ENCODE results near the gene ITGB4. TPM values are rescaled to one million over a fixed set of nuclear protein-coding genes. Genes with fewer than 3 reads are reported as not detected.

ITGB4 gene
- total RNA-seq, 1 experiment from 2014 or later = 568 TPM

- H3K4me1 ChIP-seq (ENCODE audit: control insufficient read depth in 1 of 2, insufficient read depth in 2 of 2, low read length in 2 of 2) = peaks cover 86 to 100% of the 10 kb centered on the region in 2 experiments
- no peak for DNase-seq (ENCODE audit: low read depth, low spot score)
- no TSS peak for BruUV-seq (replicated peaks)
- H3K9me3 ChIP-seq (ENCODE audit: control insufficient read depth in 1 of 2, insufficient read depth in 1 of 2, low read depth in 1 of 2, low read length in 2 of 2) = no peaks in the 10 kb centered on the region
- H3K27ac ChIP-seq (ENCODE audit: low read depth, low read length) = peak overlapping the region; percentile 94
- TF ChIP-seq YY1 (IDR thresholded peaks at IDR 0.05; ENCODE audit: extremely low read depth, insufficient replicate concordance, low read depth, low read length) (no peak), ZNF274 (IDR thresholded peaks at IDR 0.05; ENCODE audit: low read depth, low read length) (no peak), REST (IDR thresholded peaks at IDR 0.05; ENCODE audit: low read depth) (no peak), SIN3A (IDR thresholded peaks at IDR 0.05; ENCODE audit: low read depth) (no peak), CBX3 (IDR thresholded peaks at IDR 0.05; ENCODE audit: low read depth) (no peak), TCF7L2 (IDR thresholded peaks at IDR 0.05; ENCODE audit: borderline replicate concordance, extremely low read depth, insufficient read depth, insufficient read length) (no peak), ATF3 (IDR thresholded peaks at IDR 0.05) (no peak), EZH2phosphoT487 (IDR thresholded peaks at IDR 0.05; ENCODE audit: borderline replicate concordance) (no peak), FOSL1 (IDR thresholded peaks at IDR 0.05; ENCODE audit: low read depth) (no peak), CEBPB (IDR thresholded peaks at IDR 0.05; ENCODE audit: low read depth) (no peak), ELF1 (IDR thresholded peaks at IDR 0.05; ENCODE audit: borderline replicate concordance, low read depth) (no peak), ZFX (IDR thresholded peaks at IDR 0.05) (no peak), ZBTB33 (IDR thresholded peaks at IDR 0.05; ENCODE audit: extremely low read depth, insufficient replicate concordance, low read length) (no peak), POLR2AphosphoS5 (IDR thresholded peaks at IDR 0.05; ENCODE audit: low read depth, low read length) (no peak)
- ChIA-PET POLR2A (interaction anchor here (1.5 kb wide), 1 partner anchor 10 kb away, joined by 6 read pairs; no protein-coding TSS in a partner anchor), RAD21 (ENCODE audit: low non-redundant PET in 1 of 2, low total read pairs in 2 of 2, uncharacterized antibody in 2 of 2, unreplicated experiment in 2 of 2) (no interaction called here), CTCF (interaction anchor here (0.7 to 1.2 kb wide), 2 partner anchors 65 to 96 kb away, joined by 3 read pairs; partner anchors contain the start of gene SMIM5)
- H3K4me3 ChIP-seq (replicated peaks in 1 of 2; ENCODE audit: low read depth in 1 of 2, low read length in 2 of 2) = no peak overlapping the region
- H3K27me3 ChIP-seq (ENCODE audit: insufficient read depth, low read length) = no peaks in the 10 kb centered on the region
- H3K79me2 ChIP-seq (ENCODE audit: insufficient read depth, low read length) = peaks cover 67% of the 10 kb centered on the region
- H3K4me2 ChIP-seq (ENCODE audit: low read length) = peak overlapping the region; percentile 74
- H2AFZ ChIP-seq (ENCODE audit: low read depth, low read length, poor library complexity, severe bottlenecking) = no peak overlapping the region
- H4K20me1 ChIP-seq (ENCODE audit: insufficient read depth) = no peaks in the 10 kb centered on the region
- intact Hi-C loops (cut with micrococcal nuclease) = no loop called here
- H3K9me2 ChIP-seq (ENCODE audit: insufficient read depth) = no peaks in the 10 kb centered on the region
- peaks cover 14 to 27% of the 10 kb centered on the region in 2 experiments; a peak in 3 of 4 replicates for H3K36me3 ChIP-seq (ENCODE audit: control insufficient read depth in 1 of 2, insufficient read depth in 2 of 2, low read length in 2 of 2)
- peak overlapping the region; percentile 53 for H3K9ac ChIP-seq (ENCODE audit: low read length)
- ATAC-seq = no peak
These were observed 23.5 kb upstream of the ITGB4 start for GRCh38 chr17:75697651-75698291.
